Spleen (tissue), 7 donors: ENCODE data around the gene TRIM41.

Source experiments
- POLR2AphosphoS5 ChIP-seq, 3 donors: sonication (generic); formaldehyde crosslinking; IDR thresholded peaks; one replicate each; pipeline ENCODE4 v1.5.1; 2017; ENCODE audit warnings: antibody characterized with exemption in 3 of 3
- TF ChIP-seq, protein P1 (sequence below), 11 experiments: fragments of 200-600 bp in 7 of 11; fragments of 450-650 bp in 4 of 11; sonication (generic) in 4 of 11; IDR thresholded peaks in 8 of 11; conservative IDR thresholded peaks in 3 of 11; 1 replicate in 7 of 11; 2 replicates in 4 of 11; pipeline versions ENCODE4 v1.4.0 to v1.8.0; 2016 to 2021; ENCODE audit warnings: antibody characterized with exemption in 11 of 11, inconsistent platforms in 4 of 11, mild to moderate bottlenecking in 1 of 11
- donor health status: DM: no; HTN: no; CAD: no; lungs with moderate emphysema.
- donor health status: DM: no; HTN: no; CAD: no.
- donor health status: DM: no; HTN: no; CAD: no.

DNA sequence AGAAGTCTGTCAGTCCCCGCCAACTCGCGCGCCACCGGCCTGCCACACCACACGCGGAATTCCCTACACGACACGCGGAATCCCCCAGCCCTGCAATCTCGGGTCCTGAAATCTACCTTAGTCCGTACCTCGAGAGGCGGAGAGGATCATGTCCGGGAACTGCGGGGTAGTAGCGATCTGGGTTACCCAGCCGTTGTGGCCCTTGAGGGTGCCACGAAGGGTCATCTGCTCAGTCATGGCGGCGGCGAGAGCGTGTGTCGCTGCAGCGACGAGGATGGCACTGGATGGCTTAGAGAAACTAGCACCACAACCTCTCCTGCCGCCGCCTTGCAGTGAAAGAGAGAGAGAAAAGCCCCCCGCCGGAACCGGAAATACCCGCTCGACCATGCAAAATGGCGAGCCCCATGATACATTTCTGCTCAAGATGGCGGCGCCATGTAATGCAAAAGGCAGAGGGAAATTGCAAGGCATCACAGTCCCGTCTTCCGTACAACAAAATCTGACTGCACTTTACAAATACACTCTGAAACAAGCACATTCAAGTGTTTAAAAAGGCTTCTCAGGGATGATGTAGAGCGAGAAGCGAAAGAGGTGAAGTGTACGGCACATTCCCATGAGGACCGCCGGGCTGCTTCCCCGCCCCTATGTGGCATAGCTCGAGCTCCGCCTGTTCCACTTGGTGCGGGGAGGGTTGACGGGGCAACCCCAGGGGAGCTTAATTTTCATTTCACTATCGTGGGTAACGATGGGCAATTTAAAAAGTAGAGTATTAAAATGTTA lies 20.7 kb downstream of the TRIM41 start, which contains the start of gene RACK1:
- TF ChIP-seq, protein P1, sequence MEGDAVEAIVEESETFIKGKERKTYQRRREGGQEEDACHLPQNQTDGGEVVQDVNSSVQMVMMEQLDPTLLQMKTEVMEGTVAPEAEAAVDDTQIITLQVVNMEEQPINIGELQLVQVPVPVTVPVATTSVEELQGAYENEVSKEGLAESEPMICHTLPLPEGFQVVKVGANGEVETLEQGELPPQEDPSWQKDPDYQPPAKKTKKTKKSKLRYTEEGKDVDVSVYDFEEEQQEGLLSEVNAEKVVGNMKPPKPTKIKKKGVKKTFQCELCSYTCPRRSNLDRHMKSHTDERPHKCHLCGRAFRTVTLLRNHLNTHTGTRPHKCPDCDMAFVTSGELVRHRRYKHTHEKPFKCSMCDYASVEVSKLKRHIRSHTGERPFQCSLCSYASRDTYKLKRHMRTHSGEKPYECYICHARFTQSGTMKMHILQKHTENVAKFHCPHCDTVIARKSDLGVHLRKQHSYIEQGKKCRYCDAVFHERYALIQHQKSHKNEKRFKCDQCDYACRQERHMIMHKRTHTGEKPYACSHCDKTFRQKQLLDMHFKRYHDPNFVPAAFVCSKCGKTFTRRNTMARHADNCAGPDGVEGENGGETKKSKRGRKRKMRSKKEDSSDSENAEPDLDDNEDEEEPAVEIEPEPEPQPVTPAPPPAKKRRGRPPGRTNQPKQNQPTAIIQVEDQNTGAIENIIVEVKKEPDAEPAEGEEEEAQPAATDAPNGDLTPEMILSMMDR (IDR thresholded peaks at IDR 0.05 in 8 of 11, conservative IDR thresholded peaks at IDR 0.05 in 3 of 11) = peak in 1 of 11 experiments; percentile 16
- peak; percentile 89 to 92 (median 92) for TF ChIP-seq POLR2AphosphoS5 (IDR thresholded peaks at IDR 0.05)
